AG04449 (cell line): ENCODE results near the gene DOCK6.

Source experiments
- CTCF ChIA-PET: fragments of 350-600 bp; formaldehyde crosslinking; extraction: SDS; loops from one replicate; lab custom pipeline; 2021; ENCODE audit warnings: antibody characterized with exemption; lab: Yijun Ruan, JAX
- POLR2A ChIA-PET: fragments of 400-600, 350-600 bp; formaldehyde crosslinking; extraction: SDS; loops from one replicate; lab custom pipeline; 2020; ENCODE audit warnings: antibody characterized with exemption, inconsistent platforms; lab: Yijun Ruan, JAX
- DNase-seq: peaks from one replicate; pipeline ENCODE4 v3.0.0-alpha.2; 2010; ENCODE audit warnings: low read depth, low spot score
- H3K4me3 ChIP-seq: 2 replicates; pipeline ENCODE4 v1.5.1; 2011; ENCODE audit warnings: low read depth, mild to moderate bottlenecking, control low read depth, low read length
- TF ChIP-seq, protein P1 (sequence below): IDR thresholded peaks from one replicate; pipeline ENCODE4 v1.5.1; 2011; ENCODE audit warnings: mild to moderate bottlenecking, moderate library complexity, low read length, control low read depth, inconsistent platforms; ENCODE audit not compliant: insufficient read depth; ENCODE audit errors: missing control alignments

The DOCK6 gene

GRCh38 chr19:11256189-11256588, 6.1 kb downstream of the DOCK6 start:
- TF ChIP-seq, protein P1, sequence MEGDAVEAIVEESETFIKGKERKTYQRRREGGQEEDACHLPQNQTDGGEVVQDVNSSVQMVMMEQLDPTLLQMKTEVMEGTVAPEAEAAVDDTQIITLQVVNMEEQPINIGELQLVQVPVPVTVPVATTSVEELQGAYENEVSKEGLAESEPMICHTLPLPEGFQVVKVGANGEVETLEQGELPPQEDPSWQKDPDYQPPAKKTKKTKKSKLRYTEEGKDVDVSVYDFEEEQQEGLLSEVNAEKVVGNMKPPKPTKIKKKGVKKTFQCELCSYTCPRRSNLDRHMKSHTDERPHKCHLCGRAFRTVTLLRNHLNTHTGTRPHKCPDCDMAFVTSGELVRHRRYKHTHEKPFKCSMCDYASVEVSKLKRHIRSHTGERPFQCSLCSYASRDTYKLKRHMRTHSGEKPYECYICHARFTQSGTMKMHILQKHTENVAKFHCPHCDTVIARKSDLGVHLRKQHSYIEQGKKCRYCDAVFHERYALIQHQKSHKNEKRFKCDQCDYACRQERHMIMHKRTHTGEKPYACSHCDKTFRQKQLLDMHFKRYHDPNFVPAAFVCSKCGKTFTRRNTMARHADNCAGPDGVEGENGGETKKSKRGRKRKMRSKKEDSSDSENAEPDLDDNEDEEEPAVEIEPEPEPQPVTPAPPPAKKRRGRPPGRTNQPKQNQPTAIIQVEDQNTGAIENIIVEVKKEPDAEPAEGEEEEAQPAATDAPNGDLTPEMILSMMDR: no peak
- POLR2A ChIA-PET: no interaction called here
- no peak overlapping the region for H3K4me3 ChIP-seq
- CTCF ChIA-PET: interaction anchor here (1.1 to 1.2 kb wide), 2 partner anchors 9 to 14 kb away, joined by 3 read pairs; no protein-coding TSS in a partner anchor
- DNase-seq: no peak

DNA sequence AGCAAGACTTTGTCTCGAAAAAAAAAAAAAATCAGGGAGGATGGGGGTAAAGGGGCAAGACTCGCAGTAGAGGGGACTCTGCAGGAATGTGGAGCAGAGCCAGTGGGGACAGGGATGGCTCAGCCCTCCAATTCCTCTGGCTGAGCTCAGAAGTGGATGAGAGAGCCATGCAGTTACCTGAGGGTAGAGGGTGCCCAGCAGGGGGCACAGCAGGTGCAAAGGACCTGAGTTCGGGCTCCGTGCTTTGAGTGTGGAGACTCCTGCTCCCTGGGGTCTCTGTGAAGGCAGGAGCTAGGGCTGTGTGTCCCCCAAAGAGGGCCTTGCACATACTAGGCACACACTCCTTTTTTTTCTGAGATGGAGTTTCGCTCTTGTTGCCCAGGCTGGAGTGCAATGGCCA, 7.7 kb downstream of the DOCK6 start:
- TF ChIP-seq, protein P1: no peak
- no peak overlapping the region for H3K4me3 ChIP-seq
- no peak for DNase-seq
- POLR2A ChIA-PET: no interaction called here
- CTCF ChIA-PET: interaction anchor here (2.3 kb wide), 1 partner anchor 11 kb away, joined by 7 read pairs; no protein-coding TSS in a partner anchor

- ChIA-PET CTCF (interaction anchor here (1.7 to 1.8 kb wide), 2 partner anchors 10 kb away, joined by 5 to 6 read pairs; partner anchors contain the start of gene DOCK6), POLR2A (no interaction called here)
- no peak for DNase-seq
- TF ChIP-seq, protein P1: no peak
- no peak overlapping the region for H3K4me3 ChIP-seq
Observed at GRCh38 chr19:11252665-11253355, 9.5 kb downstream of the DOCK6 start.

GRCh38 chr19:11251650-11252314, 10.5 kb downstream of the DOCK6 start:
- TF ChIP-seq, protein P1: no peak
- ChIA-PET CTCF (interaction anchor here (1.7 to 1.8 kb wide), 2 partner anchors 9 to 11 kb away, joined by 5 to 6 read pairs; partner anchors contain the start of gene DOCK6), POLR2A (no interaction called here)
- H3K4me3 ChIP-seq: no peak overlapping the region
- no peak for DNase-seq

- CTCF ChIA-PET: interaction anchor here (1.6 to 1.8 kb wide), 3 partner anchors 8 to 12 kb away, joined by 5 to 6 read pairs (median 6); partner anchors contain the start of gene DOCK6
- POLR2A ChIA-PET: no interaction called here
- H3K4me3 ChIP-seq: no peak overlapping the region
- DNase-seq: no peak
- TF ChIP-seq, protein P1: no peak
Observed at GRCh38 chr19:11251217-11251616, 11.1 kb downstream of the DOCK6 start.

DNA sequence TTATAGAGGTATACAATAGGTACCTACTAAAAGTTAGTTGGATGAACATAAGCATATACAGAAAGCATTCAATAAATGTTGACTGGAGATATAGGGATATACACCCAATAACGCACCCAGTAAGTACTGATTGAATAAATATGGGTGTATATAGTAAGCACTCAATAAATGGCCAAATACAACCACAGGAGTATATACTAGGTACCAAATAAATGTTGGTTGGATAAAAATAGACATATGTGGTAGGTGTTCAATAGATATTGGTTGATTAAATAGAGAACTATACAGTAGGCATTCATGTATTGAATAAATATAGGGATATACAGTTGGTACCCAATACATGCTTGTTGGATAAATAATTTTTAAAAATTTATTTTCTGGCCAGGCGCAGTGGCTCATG, 13.5 kb downstream of the DOCK6 start:
- H3K4me3 ChIP-seq: no peak overlapping the region
- no peak for DNase-seq
- TF ChIP-seq, protein P1: no peak
- ChIA-PET CTCF (interaction anchor here (1.0 to 1.2 kb wide), 2 partner anchors 45 to 234 kb away, joined by 3 to 4 read pairs; no protein-coding TSS in a partner anchor), POLR2A (no interaction called here)
